ENCODE data around the gene RNASE13. TPM values are rescaled to one million over a fixed set of nuclear protein-coding genes. Genes with fewer than 3 reads are reported as not detected.

RNASE13 gene
- total RNA-seq, 1 experiment from 2014 or later: not detected

DNA sequence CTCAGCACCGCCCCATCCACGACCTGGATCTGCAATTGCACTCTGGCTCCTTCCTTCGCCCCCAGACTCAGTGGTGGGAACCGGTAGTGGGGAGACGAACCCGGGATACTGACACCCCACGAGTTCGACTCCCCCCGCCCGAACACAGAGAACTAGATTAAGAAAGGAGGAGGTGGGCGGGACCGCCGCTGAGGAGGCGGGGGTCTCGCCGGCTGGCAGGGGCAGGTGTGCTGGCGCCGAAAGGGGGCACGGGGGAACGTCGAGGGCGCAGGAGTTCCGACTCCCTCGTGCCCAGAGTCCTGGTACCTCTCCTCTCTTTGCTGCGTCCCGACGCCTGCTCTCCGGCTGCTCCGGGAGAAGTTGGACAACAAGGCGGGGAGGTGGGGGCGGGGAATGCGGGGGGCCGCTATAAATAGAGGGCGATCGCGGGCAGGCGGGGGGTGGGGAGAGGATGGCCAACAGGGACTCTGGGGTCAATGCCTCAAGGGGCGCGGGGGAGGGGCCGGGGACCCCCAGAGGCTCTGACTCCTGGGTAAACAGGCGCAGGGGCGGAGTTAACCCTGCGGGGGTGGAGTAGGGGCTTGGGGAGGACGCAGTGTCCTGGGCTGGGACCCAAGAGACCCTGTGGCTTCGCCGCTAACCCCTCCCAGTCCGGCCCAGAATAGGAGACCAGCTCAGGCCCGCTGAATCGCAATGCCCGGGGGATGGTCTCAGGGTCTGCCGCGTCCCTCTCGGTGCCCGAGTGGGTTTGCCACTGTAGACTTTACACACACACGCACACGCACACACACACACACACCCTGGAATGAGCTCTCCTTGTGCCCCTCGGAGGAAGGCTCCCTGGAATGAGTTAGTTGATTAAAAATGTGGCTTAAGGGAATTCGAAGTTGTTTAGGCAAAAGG, 9.0 kb downstream of the RNASE13 start:
- TF ChIP-seq, protein P1, sequence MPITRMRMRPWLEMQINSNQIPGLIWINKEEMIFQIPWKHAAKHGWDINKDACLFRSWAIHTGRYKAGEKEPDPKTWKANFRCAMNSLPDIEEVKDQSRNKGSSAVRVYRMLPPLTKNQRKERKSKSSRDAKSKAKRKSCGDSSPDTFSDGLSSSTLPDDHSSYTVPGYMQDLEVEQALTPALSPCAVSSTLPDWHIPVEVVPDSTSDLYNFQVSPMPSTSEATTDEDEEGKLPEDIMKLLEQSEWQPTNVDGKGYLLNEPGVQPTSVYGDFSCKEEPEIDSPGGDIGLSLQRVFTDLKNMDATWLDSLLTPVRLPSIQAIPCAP (CRISPR knock-in tag; IDR thresholded peaks at IDR 0.05): peak; percentile 72
- TF ChIP-seq, protein P2, sequence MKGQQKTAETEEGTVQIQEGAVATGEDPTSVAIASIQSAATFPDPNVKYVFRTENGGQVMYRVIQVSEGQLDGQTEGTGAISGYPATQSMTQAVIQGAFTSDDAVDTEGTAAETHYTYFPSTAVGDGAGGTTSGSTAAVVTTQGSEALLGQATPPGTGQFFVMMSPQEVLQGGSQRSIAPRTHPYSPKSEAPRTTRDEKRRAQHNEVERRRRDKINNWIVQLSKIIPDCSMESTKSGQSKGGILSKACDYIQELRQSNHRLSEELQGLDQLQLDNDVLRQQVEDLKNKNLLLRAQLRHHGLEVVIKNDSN (CRISPR knock-in tag; IDR thresholded peaks at IDR 0.05): peak; percentile 38; the same call in 1 of the 2 replicates
- TF ChIP-seq GTF2I (CRISPR knock-in tag; conservative IDR thresholded peaks at IDR 0.05) (no peak), GRHL2 (CRISPR knock-in tag; IDR thresholded peaks at IDR 0.05; ENCODE audit: insufficient replicate concordance, severe bottlenecking) (no peak), NFYB (CRISPR knock-in tag; conservative IDR thresholded peaks at IDR 0.05; ENCODE audit: low read depth) (no peak), CREM (CRISPR knock-in tag; IDR thresholded peaks at IDR 0.05) (no peak), FOXJ3 (CRISPR knock-in tag; IDR thresholded peaks at IDR 0.05; ENCODE audit: borderline replicate concordance) (no peak), ETV6 (CRISPR knock-in tag; IDR thresholded peaks at IDR 0.05) (peak; percentile 67; the same call in 1 of the 2 replicates), ZNF423 (CRISPR knock-in tag; IDR thresholded peaks at IDR 0.05) (peak; percentile 26; the same call in 1 of the 2 replicates), TCF7 (CRISPR knock-in tag; IDR thresholded peaks at IDR 0.05; ENCODE audit: low read depth) (no peak)
- TF ChIP-seq, protein P3, sequence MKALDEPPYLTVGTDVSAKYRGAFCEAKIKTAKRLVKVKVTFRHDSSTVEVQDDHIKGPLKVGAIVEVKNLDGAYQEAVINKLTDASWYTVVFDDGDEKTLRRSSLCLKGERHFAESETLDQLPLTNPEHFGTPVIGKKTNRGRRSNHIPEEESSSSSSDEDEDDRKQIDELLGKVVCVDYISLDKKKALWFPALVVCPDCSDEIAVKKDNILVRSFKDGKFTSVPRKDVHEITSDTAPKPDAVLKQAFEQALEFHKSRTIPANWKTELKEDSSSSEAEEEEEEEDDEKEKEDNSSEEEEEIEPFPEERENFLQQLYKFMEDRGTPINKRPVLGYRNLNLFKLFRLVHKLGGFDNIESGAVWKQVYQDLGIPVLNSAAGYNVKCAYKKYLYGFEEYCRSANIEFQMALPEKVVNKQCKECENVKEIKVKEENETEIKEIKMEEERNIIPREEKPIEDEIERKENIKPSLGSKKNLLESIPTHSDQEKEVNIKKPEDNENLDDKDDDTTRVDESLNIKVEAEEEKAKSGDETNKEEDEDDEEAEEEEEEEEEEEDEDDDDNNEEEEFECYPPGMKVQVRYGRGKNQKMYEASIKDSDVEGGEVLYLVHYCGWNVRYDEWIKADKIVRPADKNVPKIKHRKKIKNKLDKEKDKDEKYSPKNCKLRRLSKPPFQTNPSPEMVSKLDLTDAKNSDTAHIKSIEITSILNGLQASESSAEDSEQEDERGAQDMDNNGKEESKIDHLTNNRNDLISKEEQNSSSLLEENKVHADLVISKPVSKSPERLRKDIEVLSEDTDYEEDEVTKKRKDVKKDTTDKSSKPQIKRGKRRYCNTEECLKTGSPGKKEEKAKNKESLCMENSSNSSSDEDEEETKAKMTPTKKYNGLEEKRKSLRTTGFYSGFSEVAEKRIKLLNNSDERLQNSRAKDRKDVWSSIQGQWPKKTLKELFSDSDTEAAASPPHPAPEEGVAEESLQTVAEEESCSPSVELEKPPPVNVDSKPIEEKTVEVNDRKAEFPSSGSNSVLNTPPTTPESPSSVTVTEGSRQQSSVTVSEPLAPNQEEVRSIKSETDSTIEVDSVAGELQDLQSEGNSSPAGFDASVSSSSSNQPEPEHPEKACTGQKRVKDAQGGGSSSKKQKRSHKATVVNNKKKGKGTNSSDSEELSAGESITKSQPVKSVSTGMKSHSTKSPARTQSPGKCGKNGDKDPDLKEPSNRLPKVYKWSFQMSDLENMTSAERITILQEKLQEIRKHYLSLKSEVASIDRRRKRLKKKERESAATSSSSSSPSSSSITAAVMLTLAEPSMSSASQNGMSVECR (CRISPR knock-in tag; IDR thresholded peaks at IDR 0.05; ENCODE audit: borderline replicate concordance): no peak
- TF ChIP-seq, protein P4, sequence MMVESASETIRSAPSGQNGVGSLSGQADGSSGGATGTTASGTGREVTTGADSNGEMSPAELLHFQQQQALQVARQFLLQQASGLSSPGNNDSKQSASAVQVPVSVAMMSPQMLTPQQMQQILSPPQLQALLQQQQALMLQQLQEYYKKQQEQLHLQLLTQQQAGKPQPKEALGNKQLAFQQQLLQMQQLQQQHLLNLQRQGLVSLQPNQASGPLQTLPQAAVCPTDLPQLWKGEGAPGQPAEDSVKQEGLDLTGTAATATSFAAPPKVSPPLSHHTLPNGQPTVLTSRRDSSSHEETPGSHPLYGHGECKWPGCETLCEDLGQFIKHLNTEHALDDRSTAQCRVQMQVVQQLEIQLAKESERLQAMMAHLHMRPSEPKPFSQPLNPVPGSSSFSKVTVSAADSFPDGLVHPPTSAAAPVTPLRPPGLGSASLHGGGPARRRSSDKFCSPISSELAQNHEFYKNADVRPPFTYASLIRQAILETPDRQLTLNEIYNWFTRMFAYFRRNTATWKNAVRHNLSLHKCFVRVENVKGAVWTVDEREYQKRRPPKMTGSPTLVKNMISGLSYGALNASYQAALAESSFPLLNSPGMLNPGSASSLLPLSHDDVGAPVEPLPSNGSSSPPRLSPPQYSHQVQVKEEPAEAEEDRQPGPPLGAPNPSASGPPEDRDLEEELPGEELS (CRISPR knock-in tag; IDR thresholded peaks at IDR 0.05): peak; percentile 53
- peak overlapping the region; percentile 99 for H3K27ac Mint-ChIP-seq
- ATAC-seq: peak; percentile 62
- peaks cover 40% of the 10 kb centered on the region for H3K27me3 Mint-ChIP-seq (ENCODE audit: low read depth)
- H3K36me3 Mint-ChIP-seq: peaks cover 3% of the 10 kb centered on the region; the same call in 1 of the 2 replicates
- ChIA-PET CTCF (interaction anchor here (1.0 to 12.2 kb wide), 16 partner anchors 11 to 168 kb away, joined by 3 to 104 read pairs (median 6); partner anchors contain the start of gene ARHGEF40), POLR2A (interaction anchor here (0.6 to 2.3 kb wide), 7 partner anchors 11 to 55 kb away, joined by 3 to 12 read pairs (median 7); partner anchors contain the start of gene ARHGEF40)
- DNase-seq (ENCODE audit: low spot score): peak; percentile 81
- H3K4me1 Mint-ChIP-seq: peaks cover 39% of the 10 kb centered on the region
- peak overlapping the region; percentile 93 for H3K4me3 Mint-ChIP-seq
- H3K9me3 Mint-ChIP-seq: no peaks in the 10 kb centered on the region

DNA sequence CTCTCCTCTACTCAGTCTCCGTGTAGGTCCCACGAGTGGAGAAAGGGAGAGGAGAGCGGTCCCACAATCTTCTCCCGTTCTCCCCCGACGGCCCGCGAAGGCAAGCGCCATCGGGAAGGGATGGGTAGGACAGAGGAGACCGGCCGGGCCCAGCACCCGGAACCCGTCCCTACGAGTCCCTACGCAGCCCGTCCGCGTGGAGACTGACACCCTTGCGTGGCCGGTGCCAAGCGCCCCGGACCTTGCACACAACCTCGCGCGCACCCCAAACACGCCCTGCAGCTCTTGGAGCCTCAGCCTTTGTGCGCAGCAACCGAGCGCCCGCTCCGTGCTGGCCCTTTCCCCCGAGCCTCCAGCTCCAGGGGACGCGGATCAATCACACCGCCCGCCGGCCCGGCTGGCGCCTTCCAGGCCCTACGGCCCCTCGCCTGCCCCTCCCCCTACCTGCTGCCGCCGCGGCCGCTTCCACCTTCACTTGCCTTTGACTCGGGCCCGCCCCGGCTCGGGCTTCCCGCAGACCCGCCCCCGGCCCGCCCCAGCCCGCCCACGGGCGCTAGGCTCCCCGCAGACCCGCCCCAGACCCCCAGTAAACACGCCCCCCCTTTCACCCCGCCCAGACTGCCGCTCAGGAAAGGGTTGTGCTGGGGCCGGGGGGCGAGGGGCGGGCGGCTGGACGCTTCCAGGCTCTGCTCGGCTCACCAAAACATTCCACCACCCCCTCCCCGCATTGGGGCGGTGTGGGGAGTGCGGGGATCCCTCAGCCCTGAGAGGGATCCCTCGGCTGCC, 9.8 kb downstream of the RNASE13 start, which contains the start of gene NDRG2:
TSS of gene NDRG2 (minus strand) at position 477 of the 786 bp plus-strand sequence. CDS start 1,746 bp downstream, outside the sequence.
- POLR2A ChIA-PET: interaction anchor here (0.6 to 2.3 kb wide), 5 partner anchors 8 to 74 kb away, joined by 3 to 7 read pairs (median 4); partner anchors contain the start of gene ZNF219
- peak; percentile 92 for DNase-seq (ENCODE audit: low spot score)
- H3K9me3 Mint-ChIP-seq: no peaks in the 10 kb centered on the region
- CTCF ChIA-PET: interaction anchor here (0.6 to 3.0 kb wide), 9 partner anchors 10 to 80 kb away, joined by 3 to 57 read pairs (median 4); no protein-coding TSS in a partner anchor
- H3K4me3 Mint-ChIP-seq: peak within 1 kb of the TSS; percentile 93
- peak within 1 kb of the TSS; percentile 99 for H3K27ac Mint-ChIP-seq
- peaks cover 3% of the 10 kb centered on the region; the same call in 1 of the 2 replicates for H3K36me3 Mint-ChIP-seq
- peak; percentile 74 for ATAC-seq
- no peak for TF ChIP-seq ZNF423 (CRISPR knock-in tag; IDR thresholded peaks at IDR 0.05)
- TF ChIP-seq MYBL2 (CRISPR knock-in tag; IDR thresholded peaks at IDR 0.05): no peak
- no peak for TF ChIP-seq JAZF1 (CRISPR knock-in tag; IDR thresholded peaks at IDR 0.05)
- no peak for TF ChIP-seq NFE2L1 (CRISPR knock-in tag; IDR thresholded peaks at IDR 0.05)
- TF ChIP-seq, protein P2 (CRISPR knock-in tag; IDR thresholded peaks at IDR 0.05): 0 out of 2 replicates have a peak, but pooled peaks have one; percentile 2
- TF ChIP-seq GRHL2 (CRISPR knock-in tag; IDR thresholded peaks at IDR 0.05; ENCODE audit: insufficient replicate concordance, severe bottlenecking): no peak
- TF ChIP-seq, protein P5, sequence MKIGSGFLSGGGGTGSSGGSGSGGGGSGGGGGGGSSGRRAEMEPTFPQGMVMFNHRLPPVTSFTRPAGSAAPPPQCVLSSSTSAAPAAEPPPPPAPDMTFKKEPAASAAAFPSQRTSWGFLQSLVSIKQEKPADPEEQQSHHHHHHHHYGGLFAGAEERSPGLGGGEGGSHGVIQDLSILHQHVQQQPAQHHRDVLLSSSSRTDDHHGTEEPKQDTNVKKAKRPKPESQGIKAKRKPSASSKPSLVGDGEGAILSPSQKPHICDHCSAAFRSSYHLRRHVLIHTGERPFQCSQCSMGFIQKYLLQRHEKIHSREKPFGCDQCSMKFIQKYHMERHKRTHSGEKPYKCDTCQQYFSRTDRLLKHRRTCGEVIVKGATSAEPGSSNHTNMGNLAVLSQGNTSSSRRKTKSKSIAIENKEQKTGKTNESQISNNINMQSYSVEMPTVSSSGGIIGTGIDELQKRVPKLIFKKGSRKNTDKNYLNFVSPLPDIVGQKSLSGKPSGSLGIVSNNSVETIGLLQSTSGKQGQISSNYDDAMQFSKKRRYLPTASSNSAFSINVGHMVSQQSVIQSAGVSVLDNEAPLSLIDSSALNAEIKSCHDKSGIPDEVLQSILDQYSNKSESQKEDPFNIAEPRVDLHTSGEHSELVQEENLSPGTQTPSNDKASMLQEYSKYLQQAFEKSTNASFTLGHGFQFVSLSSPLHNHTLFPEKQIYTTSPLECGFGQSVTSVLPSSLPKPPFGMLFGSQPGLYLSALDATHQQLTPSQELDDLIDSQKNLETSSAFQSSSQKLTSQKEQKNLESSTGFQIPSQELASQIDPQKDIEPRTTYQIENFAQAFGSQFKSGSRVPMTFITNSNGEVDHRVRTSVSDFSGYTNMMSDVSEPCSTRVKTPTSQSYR (CRISPR knock-in tag; IDR thresholded peaks at IDR 0.05): 0 out of 2 replicates have a peak, but pooled peaks have one; percentile 49
- TF ChIP-seq ZNF416 (CRISPR knock-in tag; IDR thresholded peaks at IDR 0.05): no peak
- peaks cover 39% of the 10 kb centered on the region for H3K4me1 Mint-ChIP-seq
- peaks cover 35% of the 10 kb centered on the region for H3K27me3 Mint-ChIP-seq (ENCODE audit: low read depth)
